ENCODE measurements around the gene BAHCC1. TPM values are rescaled to one million over a fixed set of nuclear protein-coding genes. Genes with fewer than 3 reads are reported as not detected.

The BAHCC1 gene
- total and polyA plus RNA-seq, 2 of the 8 experiments (the other 6 are each of a cell fraction or from before 2014, with no cell fraction given), result 0.26 to 0.58 TPM

DNA sequence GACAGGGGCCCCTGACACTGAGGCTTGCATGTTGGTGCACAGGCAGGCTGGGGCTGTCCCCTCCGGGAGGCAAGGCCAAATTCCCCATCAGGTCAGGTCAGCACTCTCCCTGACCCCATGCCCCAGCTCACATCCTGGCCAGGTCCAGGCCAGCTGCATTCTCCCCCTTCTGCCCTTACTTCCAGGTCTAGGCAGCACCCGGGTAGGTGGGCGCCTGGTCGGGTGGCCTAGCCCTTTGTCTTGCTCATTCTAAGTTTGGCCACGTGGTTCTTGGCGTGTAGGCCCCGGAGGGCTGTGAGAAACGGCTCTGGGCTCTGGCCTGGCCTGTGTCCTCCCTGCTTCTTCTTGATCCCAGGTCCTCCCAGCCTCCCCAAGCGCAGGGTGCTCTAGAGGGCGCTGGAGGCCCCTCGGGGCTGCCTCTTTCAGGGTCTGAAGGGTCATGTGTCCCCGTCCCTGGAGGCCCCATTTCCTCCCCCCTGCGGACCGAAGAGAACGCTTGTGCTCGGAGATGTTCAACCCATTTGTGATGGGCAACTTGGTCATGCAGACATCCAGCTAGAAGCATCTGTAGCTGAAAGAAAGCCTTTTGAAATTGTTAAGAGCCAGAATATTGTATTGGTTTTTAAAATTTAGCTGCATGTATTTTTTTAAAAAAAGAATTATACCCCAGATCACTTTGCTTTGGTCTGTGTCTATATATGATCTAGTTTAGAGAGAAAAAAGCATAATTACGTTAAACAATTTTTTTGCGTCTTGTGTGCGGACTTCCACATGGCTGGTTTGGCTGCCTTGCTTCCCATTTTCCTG is 6.7 kb downstream of the BAHCC1 start (continued):
- no peak for TF ChIP-seq KDM4A (IDR thresholded peaks at IDR 0.05; ENCODE audit: low read depth, low read length, severe bottlenecking)
- TF ChIP-seq, protein P1, sequence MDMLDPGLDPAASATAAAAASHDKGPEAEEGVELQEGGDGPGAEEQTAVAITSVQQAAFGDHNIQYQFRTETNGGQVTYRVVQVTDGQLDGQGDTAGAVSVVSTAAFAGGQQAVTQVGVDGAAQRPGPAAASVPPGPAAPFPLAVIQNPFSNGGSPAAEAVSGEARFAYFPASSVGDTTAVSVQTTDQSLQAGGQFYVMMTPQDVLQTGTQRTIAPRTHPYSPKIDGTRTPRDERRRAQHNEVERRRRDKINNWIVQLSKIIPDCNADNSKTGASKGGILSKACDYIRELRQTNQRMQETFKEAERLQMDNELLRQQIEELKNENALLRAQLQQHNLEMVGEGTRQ (IDR thresholded peaks at IDR 0.05; ENCODE audit: low read length), result peak; percentile 52; the same call in 1 of the 2 replicates
- TF ChIP-seq, protein P2, sequence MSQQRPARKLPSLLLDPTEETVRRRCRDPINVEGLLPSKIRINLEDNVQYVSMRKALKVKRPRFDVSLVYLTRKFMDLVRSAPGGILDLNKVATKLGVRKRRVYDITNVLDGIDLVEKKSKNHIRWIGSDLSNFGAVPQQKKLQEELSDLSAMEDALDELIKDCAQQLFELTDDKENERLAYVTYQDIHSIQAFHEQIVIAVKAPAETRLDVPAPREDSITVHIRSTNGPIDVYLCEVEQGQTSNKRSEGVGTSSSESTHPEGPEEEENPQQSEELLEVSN (IDR thresholded peaks at IDR 0.05), result peak; percentile 46; the same call in 1 of the 2 replicates
- 0 out of 2 replicates have a peak, but pooled peaks have one; percentile 20 for TF ChIP-seq TAF1 (IDR thresholded peaks at IDR 0.05; ENCODE audit: low read depth, low read length)
- no peak for TF ChIP-seq POU5F1 (IDR thresholded peaks at IDR 0.05; ENCODE audit: low read depth, low read length)
- TF ChIP-seq, protein P3, sequence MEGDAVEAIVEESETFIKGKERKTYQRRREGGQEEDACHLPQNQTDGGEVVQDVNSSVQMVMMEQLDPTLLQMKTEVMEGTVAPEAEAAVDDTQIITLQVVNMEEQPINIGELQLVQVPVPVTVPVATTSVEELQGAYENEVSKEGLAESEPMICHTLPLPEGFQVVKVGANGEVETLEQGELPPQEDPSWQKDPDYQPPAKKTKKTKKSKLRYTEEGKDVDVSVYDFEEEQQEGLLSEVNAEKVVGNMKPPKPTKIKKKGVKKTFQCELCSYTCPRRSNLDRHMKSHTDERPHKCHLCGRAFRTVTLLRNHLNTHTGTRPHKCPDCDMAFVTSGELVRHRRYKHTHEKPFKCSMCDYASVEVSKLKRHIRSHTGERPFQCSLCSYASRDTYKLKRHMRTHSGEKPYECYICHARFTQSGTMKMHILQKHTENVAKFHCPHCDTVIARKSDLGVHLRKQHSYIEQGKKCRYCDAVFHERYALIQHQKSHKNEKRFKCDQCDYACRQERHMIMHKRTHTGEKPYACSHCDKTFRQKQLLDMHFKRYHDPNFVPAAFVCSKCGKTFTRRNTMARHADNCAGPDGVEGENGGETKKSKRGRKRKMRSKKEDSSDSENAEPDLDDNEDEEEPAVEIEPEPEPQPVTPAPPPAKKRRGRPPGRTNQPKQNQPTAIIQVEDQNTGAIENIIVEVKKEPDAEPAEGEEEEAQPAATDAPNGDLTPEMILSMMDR (IDR thresholded peaks at IDR 0.05; ENCODE audit: control extremely low read depth in 1 of 3, insufficient read depth in 1 of 3, low read depth in 1 of 3, low read length in 3 of 3), result peak; percentile 37 to 58 (median 46)
- no peak for TF ChIP-seq NRF1 (IDR thresholded peaks at IDR 0.05; ENCODE audit: low read depth, low read length)
- TF ChIP-seq CREB1 (IDR thresholded peaks at IDR 0.05), result no peak
- TF ChIP-seq ASH2L (IDR thresholded peaks at IDR 0.05; ENCODE audit: low read length), result no peak
- TF ChIP-seq KDM1A (IDR thresholded peaks at IDR 0.05; ENCODE audit: borderline replicate concordance, low read length), result no peak
- no peak for TF ChIP-seq JUND (IDR thresholded peaks at IDR 0.05; ENCODE audit: low read length)
- TF ChIP-seq SP4 (IDR thresholded peaks at IDR 0.05; ENCODE audit: low read length), result no peak
- TF ChIP-seq BCL11A (IDR thresholded peaks at IDR 0.05; ENCODE audit: low read depth in 2 of 2, low read length in 2 of 2), result no peak
- TF ChIP-seq MAFK (IDR thresholded peaks at IDR 0.05; ENCODE audit: low read depth, low read length), result no peak
- TF ChIP-seq, protein P4, sequence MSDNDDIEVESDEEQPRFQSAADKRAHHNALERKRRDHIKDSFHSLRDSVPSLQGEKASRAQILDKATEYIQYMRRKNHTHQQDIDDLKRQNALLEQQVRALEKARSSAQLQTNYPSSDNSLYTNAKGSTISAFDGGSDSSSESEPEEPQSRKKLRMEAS (IDR thresholded peaks at IDR 0.05), result peak; percentile 86

Data from H1 (cell line).